ENCODE results near the gene NUPR2. TPM values are rescaled to one million over a fixed set of nuclear protein-coding genes. Genes with fewer than 3 reads are reported as not detected.
A peak's percentile ranks its signal among the peaks of the same experiment; 100 is the strongest.
"Not testable (repeated sequence)": the region's sequence is repeated elsewhere in the genome, so short reads cannot be mapped to it uniquely, and the experiment has no call there.

The NUPR2 gene
- total and polyA plus RNA-seq, 8 donors: 0.37 to 11.5 (median 1.2) TPM; not detected in 1

DNA sequence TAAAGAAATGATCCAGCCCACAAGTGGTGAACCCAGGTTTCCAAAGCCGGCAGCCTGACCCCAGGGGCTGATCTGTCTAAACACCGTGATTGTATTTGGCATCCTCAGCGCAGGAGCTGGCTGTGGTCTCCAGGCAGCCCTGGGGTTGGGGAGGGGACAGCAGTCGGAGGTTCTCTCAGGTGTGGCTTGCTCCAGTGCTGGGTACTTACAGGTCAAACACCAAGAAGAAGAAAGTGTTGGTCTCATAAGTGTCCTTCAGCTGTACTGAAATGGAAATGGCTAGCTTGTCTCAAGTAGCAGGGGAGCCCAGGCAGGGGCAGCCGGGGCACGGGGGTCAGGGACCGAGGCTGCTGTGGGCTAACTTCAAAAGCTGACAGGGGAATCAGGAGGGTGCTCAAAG, 29.5 kb downstream of the NUPR2 start:
- H3K27me3 ChIP-seq: no peaks in the 10 kb centered on the region
- ATAC-seq (no peak), FAIRE-seq (no peak), DNase-seq (peak in 2 of 6 donors; percentile 9 to 20)
- intact Hi-C loops (cut with DNase I): loop anchor here in 1 of 3 donors (5.0 kb wide), 1 partner anchor 444 kb away; no protein-coding TSS in a partner anchor
- no peaks in the 10 kb centered on the region for H3K36me3 ChIP-seq
- no peak overlapping the region for H3K27ac ChIP-seq
- 90 to 93% methylated on average over 7 of the region's 7 CpGs for WGBS, 2 donors
- TF ChIP-seq, protein P1, sequence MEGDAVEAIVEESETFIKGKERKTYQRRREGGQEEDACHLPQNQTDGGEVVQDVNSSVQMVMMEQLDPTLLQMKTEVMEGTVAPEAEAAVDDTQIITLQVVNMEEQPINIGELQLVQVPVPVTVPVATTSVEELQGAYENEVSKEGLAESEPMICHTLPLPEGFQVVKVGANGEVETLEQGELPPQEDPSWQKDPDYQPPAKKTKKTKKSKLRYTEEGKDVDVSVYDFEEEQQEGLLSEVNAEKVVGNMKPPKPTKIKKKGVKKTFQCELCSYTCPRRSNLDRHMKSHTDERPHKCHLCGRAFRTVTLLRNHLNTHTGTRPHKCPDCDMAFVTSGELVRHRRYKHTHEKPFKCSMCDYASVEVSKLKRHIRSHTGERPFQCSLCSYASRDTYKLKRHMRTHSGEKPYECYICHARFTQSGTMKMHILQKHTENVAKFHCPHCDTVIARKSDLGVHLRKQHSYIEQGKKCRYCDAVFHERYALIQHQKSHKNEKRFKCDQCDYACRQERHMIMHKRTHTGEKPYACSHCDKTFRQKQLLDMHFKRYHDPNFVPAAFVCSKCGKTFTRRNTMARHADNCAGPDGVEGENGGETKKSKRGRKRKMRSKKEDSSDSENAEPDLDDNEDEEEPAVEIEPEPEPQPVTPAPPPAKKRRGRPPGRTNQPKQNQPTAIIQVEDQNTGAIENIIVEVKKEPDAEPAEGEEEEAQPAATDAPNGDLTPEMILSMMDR (IDR thresholded peaks at IDR 0.05): no peak
- H3K4me1 ChIP-seq: peaks cover 0 to 5% (median 0%) of the 10 kb centered on the region in 3 donors
- H3K4me3 ChIP-seq: no peak overlapping the region
- no peaks in the 10 kb centered on the region for H3K9me3 ChIP-seq

DNA sequence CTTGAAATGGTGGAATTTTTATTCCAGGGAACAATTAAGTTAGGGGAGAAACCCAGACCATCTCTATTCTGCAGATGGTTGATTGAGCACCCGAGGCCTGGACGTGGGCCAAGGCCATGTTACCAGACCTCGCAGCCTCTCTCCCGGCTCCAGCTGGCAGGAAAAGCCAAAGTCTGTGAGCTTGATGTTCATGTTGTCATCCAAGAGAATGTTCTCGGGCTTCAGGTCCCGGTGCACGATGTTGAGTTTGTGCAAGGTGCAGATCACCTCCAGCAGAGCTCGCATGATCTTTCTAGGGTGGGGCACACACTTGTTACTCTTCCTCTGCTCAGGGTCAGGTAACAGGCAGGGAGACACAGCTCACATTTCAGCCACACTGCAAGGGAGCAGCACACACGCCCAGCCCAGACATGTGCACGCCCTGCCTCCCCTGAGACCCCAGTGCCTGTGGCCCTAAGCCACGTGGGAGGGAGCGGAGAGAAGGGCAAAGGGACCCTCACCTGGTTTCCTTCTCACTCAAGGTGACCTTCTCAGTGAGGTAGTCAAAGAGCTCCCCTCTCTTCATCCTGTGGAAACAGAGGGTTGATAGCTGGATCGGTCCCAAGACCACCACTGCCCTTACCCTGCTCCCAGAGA, 32.9 kb downstream of the NUPR2 start:
- WGBS, 2 donors: 46 to 48% methylated on average over 13 of the region's 13 CpGs
- Histone ChIP-seq H3K4me1 (peaks cover 3 to 14% (median 8%) of the 10 kb centered on the region in 3 donors), H3K36me3 (no peaks in the 10 kb centered on the region), H3K9me3 (no peaks in the 10 kb centered on the region), H3K27me3 (no peaks in the 10 kb centered on the region), H3K27ac (no peak overlapping the region), H3K4me3 (no peak overlapping the region)
- TF ChIP-seq, protein P1 (IDR thresholded peaks at IDR 0.05): no peak
- intact Hi-C loops (cut with DNase I): no loop called here
- peak in 5 of 6 donors; percentile 26 to 81 (median 63) for DNase-seq
- no peak for FAIRE-seq
- ATAC-seq: peak in 2 of 4 donors; percentile 26 to 40

DNA sequence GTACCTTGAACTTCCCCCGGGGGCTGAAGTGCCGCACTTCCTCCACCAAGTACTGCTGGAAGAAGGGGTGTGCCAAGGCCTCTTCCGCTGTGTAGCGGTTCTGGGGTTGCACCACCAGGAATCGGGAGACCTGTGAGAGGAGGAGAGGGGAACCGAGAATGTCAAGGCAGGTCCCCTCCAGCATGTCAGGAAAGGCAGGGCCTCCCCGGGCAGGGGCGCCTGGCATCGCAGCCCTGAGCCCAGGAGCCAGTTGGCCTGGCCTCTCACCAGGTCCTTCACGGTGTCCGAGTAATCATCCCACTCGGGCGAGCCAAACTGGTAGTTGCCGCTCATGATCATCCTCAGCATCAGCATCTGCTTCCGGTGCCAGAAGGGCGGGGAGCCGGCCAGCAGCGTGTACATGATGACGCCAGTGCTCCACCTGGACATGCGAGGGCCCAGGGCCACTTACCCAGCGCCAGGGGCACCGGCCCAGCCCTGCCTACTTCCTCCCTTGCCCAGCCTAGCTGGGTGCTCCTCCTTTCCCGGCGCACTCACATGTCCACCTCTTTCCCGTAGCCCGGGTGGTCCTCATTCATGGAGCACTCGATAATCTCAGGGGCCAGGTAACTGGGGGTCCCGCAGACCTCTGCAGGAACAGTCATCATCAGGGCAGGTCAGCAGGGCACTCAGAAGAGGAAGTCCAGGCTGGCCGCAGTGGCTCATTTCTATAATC, 34.4 kb downstream of the NUPR2 start:
- Histone ChIP-seq H3K9me3 (no peaks in the 10 kb centered on the region), H3K4me3 (no peak overlapping the region), H3K36me3 (no peaks in the 10 kb centered on the region), H3K4me1 (peaks cover 3 to 14% (median 8%) of the 10 kb centered on the region in 3 donors), H3K27ac (no peak overlapping the region), H3K27me3 (no peaks in the 10 kb centered on the region)
- FAIRE-seq (no peak), ATAC-seq (no peak), DNase-seq (no peak)
- TF ChIP-seq, protein P1 (IDR thresholded peaks at IDR 0.05): no peak
- 93 to 95% methylated on average over 27 to 29 of the region's 29 CpGs for WGBS, 2 donors
- intact Hi-C loops (cut with DNase I): no loop called here

DNA sequence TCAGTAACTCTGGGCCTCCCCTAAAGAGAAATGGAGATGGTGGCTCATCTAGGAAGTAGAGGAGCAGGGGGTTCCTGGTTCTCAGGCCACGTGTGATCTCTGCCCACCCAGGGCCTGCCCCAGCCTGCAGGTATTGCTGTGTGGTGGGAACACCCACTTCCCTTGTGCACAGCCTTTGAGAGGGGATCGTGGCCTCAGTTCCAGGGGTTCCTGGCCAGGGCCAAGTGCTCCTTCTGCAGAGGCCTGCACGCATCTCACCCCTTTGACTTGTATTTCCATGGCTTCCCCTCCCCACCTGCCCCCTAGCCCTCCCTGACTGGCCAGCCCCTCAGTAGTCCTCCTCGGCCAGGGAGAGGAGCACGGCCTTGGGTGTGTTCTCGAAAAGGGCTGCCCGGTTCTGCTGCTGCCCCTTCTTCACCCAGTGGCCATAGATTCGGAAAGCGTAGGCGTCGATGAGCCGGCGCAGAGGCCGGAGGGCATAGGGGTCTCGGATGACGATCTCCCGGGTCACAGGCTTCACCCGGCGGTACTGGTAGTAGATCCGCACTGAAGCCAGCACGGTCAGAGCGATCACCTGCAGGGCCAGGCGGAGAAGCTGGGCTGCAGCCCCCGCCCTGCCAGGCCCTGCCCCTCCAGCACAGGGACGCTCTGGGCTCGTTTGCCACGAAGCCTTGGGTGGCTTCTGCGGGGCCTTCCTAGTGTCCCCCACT, 35.3 kb downstream of the NUPR2 start:
- intact Hi-C loops (cut with DNase I); ATAC-seq; H3K36me3 ChIP-seq; H3K9me3 ChIP-seq; H3K4me3 ChIP-seq; FAIRE-seq; H3K27me3 ChIP-seq: not testable (repeated sequence)
- WGBS, 2 donors: 93 to 94% methylated on average over 28 of the region's 28 CpGs
- DNase-seq: peak in 1 of 6 donors; percentile 13
- Histone ChIP-seq H3K27ac (peak overlapping the region in 1 of 4 donors; percentile 64), H3K4me1 (peaks cover 3 to 14% (median 8%) of the 10 kb centered on the region in 3 donors)
